SJSA1 (cell line): Measurements from ENCODE around the gene TMEM79. TPM values are rescaled to one million over a fixed set of nuclear protein-coding genes. Genes with fewer than 3 reads are reported as not detected.

ENCODE experiments used
- DNase-seq, 2 experiments: peaks; one replicate each; pipeline ENCODE4 v3.0.0-alpha.2; 2015 to 2020; ENCODE audit warnings: low spot score in 2 of 2, low read depth in 1 of 2
- H3K27ac ChIP-seq: fragments of 250-450 bp; sonication (Bioruptor Pico); 2 replicates; pipeline ENCODE4 v1.5.1; 2020; ENCODE audit warnings: mild to moderate bottlenecking, moderate library complexity
- H3K27me3 ChIP-seq: fragments of 250-450 bp; sonication (Bioruptor Pico); replicated peaks from 2 replicates; pipeline ENCODE4 v1.5.1; 2020; ENCODE audit warnings: mild to moderate bottlenecking, moderate library complexity
- H3K36me3 ChIP-seq: fragments of 250-450 bp; sonication (Bioruptor Pico); 2 replicates; pipeline ENCODE4 v1.5.1; 2020; ENCODE audit warnings: mild to moderate bottlenecking
- H3K4me1 ChIP-seq: fragments of 250-450 bp; sonication (Bioruptor Pico); replicated peaks from 2 replicates; pipeline ENCODE4 v1.6.1; 2021; ENCODE audit warnings: mild to moderate bottlenecking
- H3K4me3 ChIP-seq: fragments of 250-450 bp; sonication (Bioruptor Pico); 2 replicates; pipeline ENCODE4 v1.5.1; 2020; ENCODE audit warnings: mild to moderate bottlenecking
- H3K9me3 ChIP-seq: fragments of 250-450 bp; sonication (Bioruptor Pico); replicated peaks from 2 replicates; pipeline ENCODE4 v1.5.1; 2020; ENCODE audit warnings: mild to moderate bottlenecking
- total RNA-seq: library from RNA; depleted of rRNA; stranded (reverse); fragments of >200 nt; shearing (Covaris generic); gene quantifications from 2 replicates; pipeline ENCODE4 v1.2.3, GENCODE V29; 2014

TMEM79 gene
- total RNA-seq, 1 experiment from 2014 or later, result 1.9 TPM

- Histone ChIP-seq H3K27ac (no peak overlapping the region), H3K9me3 (no peaks in the 10 kb centered on the region; the same call in 1 of the 2 replicates), H3K4me3 (peak overlapping the region; percentile 92), H3K27me3 (no peaks in the 10 kb centered on the region), H3K4me1 (peaks cover 18% of the 10 kb centered on the region), H3K36me3 (peaks cover 44% of the 10 kb centered on the region)
- DNase-seq, result peak in 1 of 2 experiments; percentile 34
Measured at GRCh38 chr1:156281281-156281680, 2.8 kb upstream of the TMEM79 start.

DNA sequence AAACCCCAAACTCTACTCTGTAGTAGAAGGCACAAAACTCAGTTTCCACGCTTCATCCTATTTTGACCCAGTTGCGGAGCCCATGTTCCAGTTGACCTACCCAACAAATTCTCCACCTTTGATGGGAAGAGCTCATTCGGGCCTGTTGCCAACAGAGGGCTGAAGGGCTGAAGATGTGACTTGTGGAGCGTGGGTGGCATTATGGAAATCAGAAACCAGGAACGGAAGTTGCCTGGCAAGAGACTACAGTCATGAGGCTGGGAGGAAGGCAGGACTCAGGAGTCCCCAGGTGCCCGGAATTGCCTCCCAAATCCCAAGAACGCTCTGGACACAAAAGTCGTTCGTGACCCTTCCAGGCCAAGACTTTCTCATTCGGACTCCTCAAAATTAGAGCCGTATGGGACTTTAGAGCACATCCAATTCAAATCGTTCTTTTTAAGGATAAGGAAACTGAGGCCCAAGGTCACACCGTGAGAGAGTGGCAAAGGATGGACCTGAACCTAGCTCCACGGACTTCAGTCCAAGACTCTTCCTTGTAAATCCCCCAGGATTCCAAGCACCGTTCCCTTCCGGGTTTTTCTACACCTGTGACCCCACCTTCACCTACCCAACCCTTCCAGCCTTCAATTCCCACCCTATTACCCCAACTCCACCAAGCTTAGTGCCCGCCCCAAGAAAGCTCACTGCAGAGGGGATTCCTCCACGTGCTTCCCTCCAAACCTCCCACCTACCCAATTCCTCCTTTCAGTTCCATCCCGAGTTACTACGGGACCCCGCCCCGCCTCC, 2.2 kb upstream of the TMEM79 start:
- H3K4me1 ChIP-seq, result peaks cover 18% of the 10 kb centered on the region
- peak in 1 of 2 experiments; percentile 19 for DNase-seq

DNA sequence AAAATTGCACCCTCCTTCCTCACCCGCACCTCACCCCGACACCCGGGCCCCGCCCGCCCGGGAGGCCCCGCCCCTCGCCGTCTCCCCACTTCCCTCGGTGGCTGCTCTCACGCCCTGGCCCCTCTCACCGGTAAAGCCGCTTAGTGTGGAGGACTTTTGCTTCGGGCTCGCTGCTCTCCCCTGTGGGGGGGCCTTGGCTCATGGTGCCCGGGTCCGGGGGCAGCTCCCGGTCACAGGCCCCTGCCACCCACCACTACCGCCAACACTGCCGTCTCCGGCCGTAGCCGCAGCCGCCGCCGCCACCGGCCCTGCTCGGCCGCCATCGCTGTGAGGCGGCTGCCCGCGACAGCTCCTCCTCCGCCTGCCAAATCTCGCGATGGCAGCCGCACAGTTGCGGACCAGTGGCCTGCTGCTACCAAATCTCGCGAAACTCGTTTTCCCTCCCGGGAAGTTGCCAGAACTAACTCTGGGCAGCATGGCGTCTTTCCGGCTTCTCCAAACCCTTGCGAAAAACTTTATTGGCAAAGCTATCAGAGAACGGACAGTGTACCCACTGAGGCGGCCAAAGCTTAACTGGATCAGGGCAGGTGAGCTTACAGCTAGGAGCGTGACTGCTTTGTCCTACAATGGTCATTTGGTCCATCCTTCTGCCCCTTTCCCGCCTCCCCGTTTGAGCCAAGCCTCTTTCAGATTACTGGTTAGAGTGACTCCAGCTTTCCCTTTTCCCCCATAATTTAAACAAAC, 1.5 kb upstream of the TMEM79 start, which contains the start of gene SMG5:
SMG5 (minus strand) TSS at position 347 of the 744 bp plus-strand sequence; CDS start at position 202, 145 bp downstream.
- H3K27me3 ChIP-seq, result no peaks in the 10 kb centered on the region
- peak within 1 kb of the TSS; percentile 92 for H3K4me3 ChIP-seq
- H3K36me3 ChIP-seq, result peaks cover 33% of the 10 kb centered on the region
- H3K4me1 ChIP-seq, result peaks cover 18% of the 10 kb centered on the region
- peak within 1 kb of the TSS; percentile 82 for H3K27ac ChIP-seq
- peak; percentile 95 to 98 for DNase-seq
- H3K9me3 ChIP-seq, result no peaks in the 10 kb centered on the region; the same call in 1 of the 2 replicates

More for the DNA sequence above, 2.2 kb upstream of the TMEM79 start:
- peak overlapping the region; percentile 92 for H3K4me3 ChIP-seq
- H3K27me3 ChIP-seq, result no peaks in the 10 kb centered on the region
- peaks cover 41% of the 10 kb centered on the region for H3K36me3 ChIP-seq
- H3K27ac ChIP-seq, result peak overlapping the region; percentile 82
- H3K9me3 ChIP-seq, result no peaks in the 10 kb centered on the region; the same call in 1 of the 2 replicates

GRCh38 chr1:156283521-156283920, 604 bp upstream of the TMEM79 start:
- H3K4me3 ChIP-seq, result peak overlapping the region; percentile 92
- peaks cover 25% of the 10 kb centered on the region for H3K36me3 ChIP-seq
- DNase-seq, result no peak
- H3K27me3 ChIP-seq, result no peaks in the 10 kb centered on the region
- no peaks in the 10 kb centered on the region; the same call in 1 of the 2 replicates for H3K9me3 ChIP-seq
- H3K27ac ChIP-seq, result no peak overlapping the region
- peaks cover 18% of the 10 kb centered on the region for H3K4me1 ChIP-seq

DNA sequence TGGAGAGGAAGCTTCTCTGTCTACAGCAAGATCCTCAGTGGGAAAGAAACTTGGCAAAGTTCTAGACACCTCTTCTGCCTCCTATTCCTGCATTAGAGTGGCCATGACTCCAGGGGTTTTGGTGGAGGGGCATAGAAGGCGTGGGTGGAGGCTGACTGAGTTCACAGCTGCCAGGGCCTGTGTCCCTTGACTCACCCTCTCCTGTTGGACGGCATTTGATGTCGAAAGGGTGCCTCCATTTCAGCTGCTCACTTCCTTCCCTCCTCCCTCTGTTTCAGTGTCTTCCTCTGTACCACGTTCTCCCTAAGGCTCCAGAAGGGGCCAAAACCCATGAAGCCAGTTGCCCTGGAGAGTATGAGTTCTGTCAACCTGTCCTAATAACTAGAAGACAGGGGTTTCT, 632 bp downstream of the TMEM79 start:
- Histone ChIP-seq H3K36me3 (peaks cover 19% of the 10 kb centered on the region), H3K27ac (no peak overlapping the region), H3K9me3 (no peaks in the 10 kb centered on the region; the same call in 1 of the 2 replicates), H3K27me3 (no peaks in the 10 kb centered on the region), H3K4me1 (peaks cover 18% of the 10 kb centered on the region), H3K4me3 (no peak overlapping the region)
- DNase-seq, result no peak

DNA sequence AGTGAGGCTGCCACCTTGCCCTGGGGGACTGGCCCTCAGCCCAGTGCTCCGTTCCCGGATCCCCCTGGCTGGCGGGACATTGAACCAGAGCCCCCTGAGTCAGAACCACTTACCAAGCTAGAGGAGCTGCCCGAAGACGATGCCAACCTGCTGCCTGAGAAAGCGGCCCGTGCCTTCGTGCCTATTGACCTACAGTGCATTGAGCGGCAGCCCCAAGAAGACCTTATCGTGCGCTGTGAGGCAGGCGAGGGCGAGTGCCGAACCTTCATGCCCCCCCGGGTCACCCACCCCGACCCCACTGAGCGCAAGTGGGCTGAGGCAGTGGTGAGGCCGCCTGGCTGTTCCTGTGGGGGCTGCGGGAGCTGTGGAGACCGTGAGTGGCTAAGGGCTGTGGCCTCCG, 1.3 kb downstream of the TMEM79 start:
- H3K9me3 ChIP-seq, result no peaks in the 10 kb centered on the region; the same call in 1 of the 2 replicates
- H3K36me3 ChIP-seq, result peaks cover 13% of the 10 kb centered on the region
- no peak overlapping the region for H3K4me3 ChIP-seq
- H3K27me3 ChIP-seq, result no peaks in the 10 kb centered on the region
- H3K4me1 ChIP-seq, result peaks cover 18% of the 10 kb centered on the region
- H3K27ac ChIP-seq, result no peak overlapping the region
- no peak for DNase-seq

DNA sequence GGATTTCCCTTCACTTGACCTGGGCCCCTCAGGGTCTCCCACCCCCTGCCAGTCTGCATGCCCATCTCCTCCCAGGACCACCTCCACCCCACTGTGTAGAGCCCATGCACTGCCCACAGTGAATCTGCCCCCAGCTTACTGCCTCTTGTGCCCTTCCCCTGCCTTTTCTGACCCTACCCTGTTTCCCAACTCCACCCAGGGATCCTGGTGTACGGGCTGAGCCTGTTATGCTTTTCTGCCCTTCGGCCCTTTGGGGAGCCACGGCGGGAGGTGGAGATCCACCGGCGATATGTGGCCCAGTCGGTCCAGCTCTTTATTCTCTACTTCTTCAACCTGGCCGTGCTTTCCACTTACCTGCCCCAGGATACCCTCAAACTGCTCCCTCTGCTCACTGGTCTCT, 1.9 kb downstream of the TMEM79 start:
- Histone ChIP-seq H3K27me3 (no peaks in the 10 kb centered on the region), H3K27ac (no peak overlapping the region), H3K4me1 (peaks cover 17% of the 10 kb centered on the region), H3K4me3 (no peak overlapping the region), H3K36me3 (peaks cover 13% of the 10 kb centered on the region), H3K9me3 (no peaks in the 10 kb centered on the region; the same call in 1 of the 2 replicates)
- no peak for DNase-seq

DNA sequence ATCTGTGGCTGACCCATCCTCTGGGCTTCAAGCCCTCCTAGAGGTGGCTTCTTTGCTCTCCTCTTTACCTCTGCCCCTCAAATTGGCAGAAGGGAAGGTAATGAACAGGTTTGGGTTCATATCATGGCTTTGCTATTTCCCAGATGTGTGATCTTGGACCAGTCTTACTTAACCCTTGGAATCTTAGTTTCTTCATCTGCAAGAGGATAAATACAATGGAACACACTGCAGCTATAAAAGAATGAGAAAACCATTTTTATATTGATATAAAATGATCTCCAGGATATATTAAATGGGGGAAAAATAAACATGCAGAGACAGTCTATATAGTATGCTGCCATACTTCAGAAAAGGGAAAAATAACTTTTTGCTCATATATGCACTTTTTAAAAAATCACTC, 5.7 kb downstream of the TMEM79 start:
- Histone ChIP-seq H3K27me3 (no peaks in the 10 kb centered on the region), H3K36me3 (peaks cover 20% of the 10 kb centered on the region), H3K4me1 (peaks cover 2% of the 10 kb centered on the region), H3K27ac (no peak overlapping the region), H3K4me3 (no peak overlapping the region), H3K9me3 (no peaks in the 10 kb centered on the region)
- DNase-seq, result no peak

DNA sequence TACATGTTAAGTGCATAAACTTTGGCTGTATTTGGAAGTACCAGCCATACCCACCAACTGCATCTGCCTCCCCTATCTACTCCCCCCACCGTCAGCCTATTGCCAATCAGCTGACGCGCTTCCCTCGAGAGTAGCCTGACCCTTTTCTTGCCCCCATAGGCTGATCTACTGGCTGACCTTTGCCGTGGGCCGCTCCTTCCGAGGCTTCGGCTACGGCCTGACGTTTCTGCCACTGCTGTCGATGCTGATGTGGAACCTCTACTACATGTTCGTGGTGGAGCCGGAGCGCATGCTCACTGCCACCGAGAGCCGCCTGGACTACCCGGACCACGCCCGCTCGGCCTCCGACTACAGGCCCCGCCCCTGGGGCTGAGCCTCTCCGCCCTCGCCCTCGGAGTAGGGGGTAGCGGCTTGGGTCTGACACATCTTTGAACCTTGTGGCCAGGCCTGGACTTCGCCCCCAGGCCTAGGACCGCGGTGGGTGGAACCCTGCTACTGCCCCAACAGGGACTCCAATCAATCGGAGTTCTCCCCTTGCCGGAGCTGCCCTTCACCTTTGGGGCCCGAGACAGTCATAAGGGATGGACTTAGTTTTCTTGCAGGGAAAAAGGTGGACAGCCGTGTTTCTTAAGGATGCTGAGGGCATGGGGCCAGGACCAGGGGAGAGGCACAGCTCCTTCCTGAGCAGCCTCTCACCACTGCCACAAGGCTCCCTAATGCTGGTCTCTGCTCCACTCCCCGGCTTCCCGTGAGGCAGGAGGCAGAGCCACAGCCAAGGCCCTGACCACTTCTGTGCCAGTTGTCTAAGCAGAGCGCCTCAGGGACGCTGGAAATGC, 7.3 kb downstream of the TMEM79 start:
- Histone ChIP-seq H3K4me1 (peaks cover 10% of the 10 kb centered on the region), H3K4me3 (peak overlapping the region; percentile 26), H3K27ac (no peak overlapping the region), H3K27me3 (no peaks in the 10 kb centered on the region), H3K9me3 (no peaks in the 10 kb centered on the region), H3K36me3 (peaks cover 20% of the 10 kb centered on the region)
- DNase-seq, result peak; percentile 25 to 69

DNA sequence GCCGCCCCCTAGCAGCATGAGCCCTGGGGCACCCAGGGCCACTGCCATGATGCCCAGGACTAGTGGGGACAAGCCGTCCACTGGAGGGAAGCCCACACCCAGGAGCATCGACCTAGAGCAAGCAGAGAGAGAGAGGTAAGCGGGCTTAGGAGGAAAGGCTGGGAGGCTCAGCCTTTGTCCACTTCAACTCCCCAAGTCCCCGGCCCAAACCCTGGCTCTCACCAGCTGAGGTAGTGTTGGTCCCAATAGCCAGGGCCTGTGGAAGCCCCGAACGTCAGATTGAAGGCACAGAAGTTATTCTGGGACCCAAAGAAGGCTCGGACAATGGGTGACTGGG, 8.9 kb downstream of the TMEM79 start:
- Histone ChIP-seq H3K27ac (no peak overlapping the region), H3K9me3 (no peaks in the 10 kb centered on the region)
- no peak for DNase-seq

GRCh38 chr1:156293895-156294294, 9.8 kb downstream of the TMEM79 start:
- H3K36me3 ChIP-seq, result peaks cover 17% of the 10 kb centered on the region
- DNase-seq, result no peak
- H3K27ac ChIP-seq, result no peak overlapping the region
- no peak overlapping the region for H3K4me3 ChIP-seq
- H3K27me3 ChIP-seq, result no peaks in the 10 kb centered on the region
- H3K4me1 ChIP-seq, result peaks cover 10% of the 10 kb centered on the region
- no peaks in the 10 kb centered on the region for H3K9me3 ChIP-seq

More for the DNA sequence above, 8.9 kb downstream of the TMEM79 start:
- Histone ChIP-seq H3K4me3 (no peak overlapping the region), H3K27me3 (no peaks in the 10 kb centered on the region), H3K36me3 (peaks cover 17% of the 10 kb centered on the region), H3K4me1 (peaks cover 10% of the 10 kb centered on the region)

GRCh38 chr1:156295391-156295947, 11.3 kb downstream of the TMEM79 start, which contains the start of gene GLMP:
GLMP (minus strand) TSS chr1:156295679; CDS start chr1:156295645, 34 bp downstream.
- Histone ChIP-seq H3K27me3 (no peaks in the 10 kb centered on the region), H3K27ac (no peak within 1 kb of the TSS), H3K36me3 (peaks cover 11% of the 10 kb centered on the region; the same call in 1 of the 2 replicates), H3K9me3 (no peaks in the 10 kb centered on the region), H3K4me3 (peak within 1 kb of the TSS; percentile 42), H3K4me1 (peaks cover 10% of the 10 kb centered on the region)
- DNase-seq, result peak in 1 of 2 experiments; percentile 36

DNA sequence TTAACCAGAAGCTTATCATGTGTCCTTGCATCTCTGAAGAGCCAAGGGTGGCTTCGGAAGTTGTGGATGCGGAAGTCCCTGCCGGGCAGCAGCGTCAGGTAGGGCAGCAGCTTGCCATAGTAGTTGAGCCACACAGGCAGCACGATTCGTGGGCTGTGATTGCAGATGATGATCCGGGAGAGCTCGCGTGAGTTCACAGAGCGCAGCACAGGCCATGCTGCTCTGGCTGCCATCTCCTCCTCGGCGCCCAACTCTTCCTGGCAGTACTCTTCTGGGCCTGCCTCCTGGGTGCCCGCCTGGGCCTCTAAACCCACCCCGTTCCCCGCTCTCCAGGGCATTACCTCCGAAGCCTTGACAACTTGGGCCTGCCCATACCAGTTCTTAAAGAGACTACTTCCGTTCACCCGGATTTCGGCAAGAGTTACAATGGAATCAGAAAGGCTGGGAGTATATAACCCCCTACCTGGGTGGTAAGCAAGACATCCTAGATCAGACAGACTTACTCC, 14.8 kb downstream of the TMEM79 start, which contains the start of gene VHLL:
VHLL (minus strand) TSS at position 456 of the 506 bp plus-strand sequence; CDS start at position 338, 118 bp downstream.
- H3K4me1 ChIP-seq, result peaks cover 10% of the 10 kb centered on the region
- no peak for DNase-seq
- no peak within 1 kb of the TSS for H3K27ac ChIP-seq
- H3K9me3 ChIP-seq, result no peaks in the 10 kb centered on the region
- H3K27me3 ChIP-seq, result no peaks in the 10 kb centered on the region
- H3K36me3 ChIP-seq, result peaks cover 7% of the 10 kb centered on the region; the same call in 1 of the 2 replicates
- H3K4me3 ChIP-seq, result no peak within 1 kb of the TSS
